ENCODE results near the gene INO80.

Gene INO80

DNA sequence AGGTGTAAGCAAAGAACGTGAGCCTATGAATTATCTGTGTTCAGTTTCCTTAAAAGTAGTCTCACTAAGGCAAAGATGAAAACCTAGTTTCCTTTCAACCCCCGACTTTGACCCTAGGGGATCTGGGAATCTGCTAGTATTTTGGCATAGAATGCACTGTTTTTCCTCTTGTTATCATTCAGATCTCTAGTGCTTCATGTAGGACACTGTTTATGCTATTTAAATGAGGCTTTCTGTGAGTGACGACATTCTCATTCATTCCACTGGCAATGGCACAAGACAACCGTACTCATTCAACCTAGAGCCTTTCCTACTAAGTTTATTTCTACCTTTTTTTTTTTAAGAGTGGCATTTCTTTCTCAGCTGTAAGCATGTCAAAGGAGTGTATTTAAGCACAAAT, 95.8 kb downstream of the INO80 start:
- DNase-seq, result no peak
- no peak for ATAC-seq (replicated peaks)
- H3K27ac Mint-ChIP-seq, result no peak overlapping the region
- peaks cover 52% of the 10 kb centered on the region for H3K36me3 Mint-ChIP-seq (ENCODE audit: insufficient read depth)
- H3K9me3 Mint-ChIP-seq, result no peaks in the 10 kb centered on the region
- no peak overlapping the region for H3K4me3 Mint-ChIP-seq
- H3K4me1 Mint-ChIP-seq (ENCODE audit: low read depth in 2 of 2), result peaks cover 0 to 2% of the 10 kb centered on the region in 2 donors
- H3K27me3 Mint-ChIP-seq, result no peaks in the 10 kb centered on the region

DNA sequence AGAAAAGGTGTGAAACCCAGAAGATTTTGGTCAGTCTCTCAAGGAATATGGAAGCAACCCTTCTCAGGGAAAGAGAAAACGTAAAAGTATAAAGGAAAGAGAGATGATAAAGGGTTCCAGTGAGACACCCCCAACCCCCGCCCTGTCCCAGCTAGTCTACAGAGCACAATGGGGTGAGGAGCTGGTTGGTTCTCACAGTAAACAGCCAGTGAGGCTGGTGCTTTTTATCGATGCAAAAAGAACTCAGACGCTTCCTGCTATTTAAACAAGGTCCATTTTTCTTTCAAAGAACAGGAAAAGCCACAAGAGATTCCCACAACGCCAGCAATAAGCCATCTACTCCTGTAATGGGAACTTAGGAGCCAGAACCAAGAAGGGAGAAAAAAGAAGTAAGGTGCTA, 96.9 kb downstream of the INO80 start:
- Mint-ChIP-seq H3K36me3 (ENCODE audit: insufficient read depth) (peaks cover 54% of the 10 kb centered on the region), H3K4me3 (no peak overlapping the region), H3K27me3 (no peaks in the 10 kb centered on the region), H3K27ac (no peak overlapping the region), H3K4me1 (ENCODE audit: low read depth in 2 of 2) (peaks cover 0 to 2% of the 10 kb centered on the region in 2 donors), H3K9me3 (no peaks in the 10 kb centered on the region)
- DNase-seq (no peak), ATAC-seq (replicated peaks) (no peak)

DNA sequence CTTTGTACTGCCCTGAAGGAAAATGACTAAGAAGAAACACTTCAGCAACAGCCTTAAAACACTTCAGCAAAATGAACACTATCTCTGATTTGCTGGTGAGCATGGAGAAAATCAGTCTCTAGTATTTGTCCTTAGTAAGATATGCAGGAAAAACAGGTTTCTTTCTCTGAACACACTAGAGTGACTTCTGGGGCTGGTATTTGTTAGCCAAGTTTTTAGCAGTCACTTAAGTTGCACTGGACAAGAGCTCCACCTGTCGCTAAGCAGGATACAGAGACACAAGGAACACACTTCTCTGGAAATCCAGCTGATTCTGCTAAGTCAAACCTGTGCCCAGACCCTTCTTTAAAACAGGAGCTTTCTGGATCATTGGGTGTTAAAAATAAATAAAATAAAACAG, 97.5 kb downstream of the INO80 start:
- peak overlapping the region in 1 of 2 donors; percentile 14 for H3K27ac Mint-ChIP-seq
- no peak for ATAC-seq (replicated peaks)
- peaks cover 54% of the 10 kb centered on the region for H3K36me3 Mint-ChIP-seq (ENCODE audit: insufficient read depth)

DNA sequence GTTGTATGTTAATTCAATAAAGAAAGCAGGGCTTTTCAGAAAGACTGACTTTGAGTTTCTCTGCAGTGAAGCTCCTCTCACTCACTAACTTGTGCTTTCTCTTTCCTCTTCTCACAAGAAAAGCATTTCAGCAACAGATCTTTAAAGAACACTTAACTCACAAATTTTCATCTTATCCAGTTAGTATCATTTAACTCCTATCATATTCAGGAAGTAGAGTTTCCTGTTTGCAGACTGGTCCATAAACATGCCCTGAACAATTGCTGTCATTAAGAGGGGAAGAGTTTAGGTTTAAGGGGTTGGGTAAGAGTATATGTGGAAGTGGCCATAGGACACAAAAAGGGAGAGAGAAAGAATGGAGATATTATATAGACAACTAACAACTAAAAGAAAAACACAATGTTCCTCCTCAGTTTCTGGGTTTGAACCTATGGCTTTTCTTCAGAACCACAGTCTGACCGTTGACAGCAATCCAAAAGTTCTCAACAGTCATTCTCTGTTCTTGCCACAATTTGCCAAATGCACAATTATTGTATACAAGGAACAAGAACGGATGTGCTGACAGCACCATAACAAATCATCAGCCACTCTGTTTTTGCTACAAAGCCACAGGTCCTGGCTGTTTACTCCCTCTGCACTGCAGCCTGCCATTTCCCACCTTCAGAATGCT, 98.9 kb downstream of the INO80 start:
- ATAC-seq (replicated peaks), result no peak
- Mint-ChIP-seq H3K4me1 (ENCODE audit: low read depth in 2 of 2) (peaks cover 0 to 2% of the 10 kb centered on the region in 2 donors), H3K9me3 (no peaks in the 10 kb centered on the region), H3K27me3 (no peaks in the 10 kb centered on the region), H3K4me3 (no peak overlapping the region), H3K27ac (peak overlapping the region in 1 of 2 donors; percentile 14), H3K36me3 (ENCODE audit: insufficient read depth) (peaks cover 55% of the 10 kb centered on the region)
- DNase-seq, result no peak

More for the DNA sequence above, 97.5 kb downstream of the INO80 start:
- H3K4me1 Mint-ChIP-seq (ENCODE audit: low read depth in 2 of 2), result peaks cover 0 to 2% of the 10 kb centered on the region in 2 donors
- no peak for DNase-seq
- H3K4me3 Mint-ChIP-seq, result no peak overlapping the region
- no peaks in the 10 kb centered on the region for H3K27me3 Mint-ChIP-seq
- H3K9me3 Mint-ChIP-seq, result no peaks in the 10 kb centered on the region

DNA sequence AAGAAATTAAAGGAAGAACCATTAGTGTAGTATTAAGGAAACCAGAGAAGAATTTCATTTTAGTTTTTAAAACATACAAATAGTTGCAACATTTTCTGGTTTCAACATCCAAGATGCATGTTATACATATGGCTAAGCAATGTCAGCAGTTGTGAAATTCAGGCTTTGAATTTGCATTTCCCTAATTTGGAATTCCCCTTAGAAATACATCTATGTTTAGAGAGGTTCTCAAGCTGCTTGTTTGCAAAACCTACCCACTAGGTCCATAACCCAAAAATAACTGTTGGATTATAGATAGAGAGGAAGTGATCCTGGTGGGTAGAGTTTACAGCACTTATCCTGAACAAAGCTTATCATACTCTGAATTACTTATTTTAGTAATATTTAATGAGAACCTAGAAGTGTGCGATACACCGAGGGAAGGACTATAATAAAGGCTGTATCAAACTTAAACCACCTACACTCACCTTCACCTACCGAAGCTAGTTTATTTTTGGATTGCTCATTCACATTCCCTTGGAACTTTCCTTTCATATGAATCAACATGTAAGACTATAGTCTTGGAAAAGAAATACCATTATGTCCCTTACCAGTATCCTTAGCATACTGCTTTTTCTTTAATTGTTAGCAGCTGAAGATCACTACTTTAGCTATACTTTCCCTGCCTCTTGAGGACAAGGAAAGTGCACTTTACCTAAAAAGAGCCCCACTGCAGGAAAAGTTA, 102.2 kb downstream of the INO80 start:
- DNase-seq (no peak), ATAC-seq (replicated peaks) (no peak)
- Mint-ChIP-seq H3K4me3 (no peak overlapping the region), H3K4me1 (ENCODE audit: low read depth in 2 of 2) (peaks cover 2 to 4% of the 10 kb centered on the region in 2 donors), H3K27ac (peak overlapping the region in 1 of 2 donors; percentile 78), H3K36me3 (ENCODE audit: insufficient read depth) (peaks cover 53% of the 10 kb centered on the region), H3K9me3 (no peaks in the 10 kb centered on the region), H3K27me3 (no peaks in the 10 kb centered on the region)

DNA sequence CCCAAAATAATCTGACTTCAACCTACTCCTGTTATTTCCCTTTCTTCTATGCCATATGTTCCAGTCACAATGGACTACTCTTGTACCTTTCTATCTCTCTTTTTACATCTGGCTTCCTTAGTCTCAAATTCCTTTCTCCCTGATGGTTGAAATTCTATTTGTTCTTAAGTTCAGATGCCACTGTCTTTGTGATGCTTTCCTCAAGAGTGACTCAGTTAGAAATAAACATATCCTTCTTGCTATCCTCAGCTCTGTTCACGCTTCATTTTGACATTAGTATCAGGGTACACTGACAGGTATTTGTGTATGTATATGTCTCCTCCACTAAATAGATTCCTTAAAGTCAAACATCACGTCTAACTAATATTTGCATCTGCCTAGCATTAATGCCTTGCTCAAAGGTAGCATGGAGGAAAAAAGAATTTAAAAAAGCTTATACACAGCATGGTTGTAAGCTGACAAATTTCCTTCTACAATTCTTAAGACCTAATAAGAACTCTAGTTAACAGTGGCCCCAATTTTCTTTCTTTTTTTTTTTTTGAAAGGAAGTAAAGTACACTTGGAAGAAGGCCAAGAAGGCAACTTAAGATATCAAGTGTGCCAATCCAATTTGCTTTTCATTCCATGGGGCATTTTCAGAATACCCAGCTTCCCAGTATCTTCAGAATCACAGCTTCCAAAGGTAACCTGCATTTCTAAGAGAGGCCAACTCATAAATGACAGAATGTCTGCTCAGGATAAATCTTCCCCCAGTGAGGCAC, 104.8 kb downstream of the INO80 start:
- Mint-ChIP-seq H3K27me3 (no peaks in the 10 kb centered on the region), H3K36me3 (ENCODE audit: insufficient read depth) (peaks cover 41% of the 10 kb centered on the region), H3K27ac (peak overlapping the region in 1 of 2 donors; percentile 1), H3K4me1 (ENCODE audit: low read depth in 2 of 2) (peaks cover 0 to 4% of the 10 kb centered on the region in 2 donors), H3K9me3 (no peaks in the 10 kb centered on the region), H3K4me3 (no peak overlapping the region)
- no peak for DNase-seq
- no peak for ATAC-seq (replicated peaks)

DNA sequence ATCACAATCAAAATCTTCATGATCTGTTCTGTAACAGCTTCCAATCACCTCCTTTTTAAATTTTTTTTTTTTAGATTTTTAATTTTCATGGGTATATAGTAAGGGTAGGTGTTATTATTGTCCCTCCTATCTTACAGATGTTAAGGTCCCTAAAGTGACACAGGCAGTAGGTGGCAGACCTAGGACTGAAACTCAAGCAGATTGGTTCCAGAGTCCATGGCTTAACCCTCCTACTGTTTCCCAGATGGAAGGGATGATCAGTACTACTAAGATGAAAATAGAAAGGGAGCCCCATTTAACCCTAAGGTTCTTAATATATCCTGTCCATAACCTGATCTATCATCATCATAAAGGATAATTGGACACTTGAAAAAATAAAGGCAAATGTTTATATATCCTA, 105.7 kb downstream of the INO80 start:
- peaks cover 0 to 4% of the 10 kb centered on the region in 2 donors for H3K4me1 Mint-ChIP-seq (ENCODE audit: low read depth in 2 of 2)
- H3K4me3 Mint-ChIP-seq, result no peak overlapping the region
- H3K27me3 Mint-ChIP-seq, result no peaks in the 10 kb centered on the region
- peaks cover 40% of the 10 kb centered on the region for H3K36me3 Mint-ChIP-seq (ENCODE audit: insufficient read depth)
- ATAC-seq (replicated peaks) (no peak), DNase-seq (no peak)
- peak overlapping the region in 1 of 2 donors; percentile 1 for H3K27ac Mint-ChIP-seq
- H3K9me3 Mint-ChIP-seq, result no peaks in the 10 kb centered on the region

DNA sequence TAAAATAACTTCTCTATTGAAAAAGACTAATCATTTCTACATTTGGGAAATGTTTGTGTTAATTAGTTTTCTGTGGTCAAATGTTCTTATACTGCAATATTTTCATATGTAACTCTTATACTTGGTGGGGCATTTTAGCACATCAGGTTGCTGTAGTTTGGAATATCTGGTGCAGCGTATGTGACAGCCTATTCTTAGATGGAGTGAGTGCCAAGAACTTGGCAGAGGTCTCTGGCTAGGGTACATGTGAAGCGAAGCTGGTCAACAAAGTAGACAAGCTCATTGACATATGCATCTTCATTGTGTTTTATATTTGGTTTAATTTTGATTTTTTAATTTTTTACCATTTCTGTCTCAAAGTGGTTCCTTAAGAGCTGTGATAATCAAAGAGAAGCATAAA, 109.6 kb downstream of the INO80 start:
- DNase-seq (no peak), ATAC-seq (replicated peaks) (no peak)
- no peaks in the 10 kb centered on the region for H3K9me3 Mint-ChIP-seq
- H3K27me3 Mint-ChIP-seq, result no peaks in the 10 kb centered on the region
- H3K4me1 Mint-ChIP-seq (ENCODE audit: low read depth in 2 of 2), result no peaks in the 10 kb centered on the region
- peaks cover 43% of the 10 kb centered on the region for H3K36me3 Mint-ChIP-seq (ENCODE audit: insufficient read depth)
- H3K27ac Mint-ChIP-seq, result no peak overlapping the region
- H3K4me3 Mint-ChIP-seq, result no peak overlapping the region

DNA sequence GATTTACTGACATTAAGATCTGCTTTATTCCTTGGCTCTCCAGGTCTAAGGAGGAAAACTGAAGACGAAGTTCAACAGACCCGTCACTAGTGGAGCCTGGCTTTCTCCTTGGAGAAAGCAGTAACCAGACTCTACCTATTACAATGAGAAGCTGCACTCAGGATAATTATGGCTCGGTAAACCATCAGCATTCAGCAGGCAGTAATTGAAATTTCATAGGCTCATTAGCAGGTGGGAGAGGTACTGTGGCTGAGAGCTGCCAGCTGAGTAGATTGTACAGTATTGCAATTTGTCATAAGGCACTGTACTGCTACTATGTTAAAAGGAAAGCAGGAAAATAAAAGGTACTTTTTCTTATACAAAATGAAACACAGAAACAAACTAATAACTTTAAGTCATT, 111.6 kb downstream of the INO80 start:
- Mint-ChIP-seq H3K36me3 (ENCODE audit: insufficient read depth) (peaks cover 46% of the 10 kb centered on the region), H3K4me3 (no peak overlapping the region), H3K9me3 (no peaks in the 10 kb centered on the region), H3K4me1 (ENCODE audit: low read depth in 2 of 2) (no peaks in the 10 kb centered on the region), H3K27ac (peak overlapping the region in 1 of 2 donors; percentile 49), H3K27me3 (no peaks in the 10 kb centered on the region)
- no peak for ATAC-seq (replicated peaks)
- no peak for DNase-seq

DNA sequence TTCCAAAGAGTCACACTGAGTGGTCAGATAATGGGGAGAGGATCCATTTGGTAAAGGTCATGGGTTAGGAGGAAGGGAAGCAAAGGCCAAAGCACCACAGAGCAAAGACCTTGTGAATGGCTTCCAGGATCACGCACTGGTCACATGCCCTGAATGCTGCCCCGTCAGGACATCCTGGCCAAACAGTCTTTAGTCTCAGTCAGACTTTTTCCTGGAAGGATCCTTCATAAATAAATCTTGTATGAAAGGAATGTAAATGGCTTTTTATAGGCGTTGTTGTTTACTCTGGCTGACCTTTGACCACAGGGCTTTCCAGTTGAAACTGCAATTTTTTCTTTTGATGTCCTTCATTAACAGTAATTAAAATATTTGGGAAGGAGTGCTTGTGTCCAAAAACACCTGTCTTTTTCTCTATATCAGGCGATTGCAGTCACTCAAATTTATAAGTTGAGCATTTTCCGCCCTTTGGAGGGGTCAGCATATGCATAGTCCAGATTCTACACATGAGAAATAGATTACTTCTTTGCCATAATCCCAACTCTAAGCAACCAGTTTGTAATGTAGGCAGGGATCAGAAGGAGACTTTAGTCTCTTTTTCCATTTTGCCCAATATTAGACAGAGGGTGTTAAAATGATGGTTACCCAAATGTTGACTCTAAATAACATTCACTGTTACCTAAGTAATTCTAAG, 114.4 kb downstream of the INO80 start:
- Mint-ChIP-seq H3K27me3 (no peaks in the 10 kb centered on the region), H3K4me1 (ENCODE audit: low read depth in 2 of 2) (no peaks in the 10 kb centered on the region), H3K27ac (no peak overlapping the region), H3K36me3 (ENCODE audit: insufficient read depth) (peaks cover 61% of the 10 kb centered on the region), H3K4me3 (no peak overlapping the region), H3K9me3 (no peaks in the 10 kb centered on the region)
- DNase-seq (no peak), ATAC-seq (replicated peaks) (no peak)

DNA sequence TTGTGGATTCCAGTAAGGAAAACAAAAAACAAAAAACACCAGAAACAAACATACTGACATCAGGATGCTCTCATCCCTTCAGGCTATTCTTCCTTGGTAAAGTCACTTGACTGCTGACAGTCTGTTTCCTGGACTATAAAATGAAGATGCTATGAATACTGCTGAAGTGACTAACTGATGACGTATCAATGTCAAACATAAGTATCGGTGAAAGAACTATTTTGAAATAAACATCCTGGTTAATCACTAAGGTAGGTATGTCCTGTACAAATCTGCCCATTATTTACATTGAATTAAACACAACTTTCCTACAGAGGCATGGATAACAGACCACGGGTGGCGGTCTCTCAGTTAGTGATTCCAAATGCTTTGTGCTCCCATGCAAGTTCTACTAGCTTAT, 116.9 kb downstream of the INO80 start:
- no peak overlapping the region for H3K4me3 Mint-ChIP-seq
- DNase-seq (no peak), ATAC-seq (replicated peaks) (no peak)
- H3K27me3 Mint-ChIP-seq, result no peaks in the 10 kb centered on the region
- H3K4me1 Mint-ChIP-seq (ENCODE audit: low read depth in 2 of 2), result no peaks in the 10 kb centered on the region
- no peak overlapping the region for H3K27ac Mint-ChIP-seq
- peaks cover 54% of the 10 kb centered on the region for H3K36me3 Mint-ChIP-seq (ENCODE audit: insufficient read depth)
- H3K9me3 Mint-ChIP-seq, result no peaks in the 10 kb centered on the region

DNA sequence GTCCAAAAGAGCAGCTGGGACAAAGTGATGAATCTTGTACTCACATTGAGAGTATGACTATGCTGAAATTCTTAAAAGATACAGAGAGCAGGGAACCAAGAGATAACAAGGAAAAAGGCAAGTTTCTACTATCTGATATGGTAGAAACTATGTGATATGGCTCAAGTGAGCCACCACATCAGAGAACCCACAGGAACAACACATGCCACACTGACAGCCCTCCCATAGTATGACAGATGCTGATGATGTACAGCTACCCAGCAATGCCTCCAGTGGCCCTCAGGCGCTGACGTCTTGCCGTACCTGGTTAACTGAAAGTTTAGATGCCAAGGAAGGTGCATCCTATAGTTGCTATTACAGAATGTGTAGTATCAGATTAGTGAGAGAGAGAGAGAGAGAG, 120.4 kb downstream of the INO80 start:
- ATAC-seq (replicated peaks), result no peak
- DNase-seq, result no peak
- no peaks in the 10 kb centered on the region for H3K9me3 Mint-ChIP-seq
- no peak overlapping the region for H3K27ac Mint-ChIP-seq
- H3K27me3 Mint-ChIP-seq, result no peaks in the 10 kb centered on the region
- no peak overlapping the region for H3K4me3 Mint-ChIP-seq
- peaks cover 45% of the 10 kb centered on the region for H3K36me3 Mint-ChIP-seq (ENCODE audit: insufficient read depth)
- no peaks in the 10 kb centered on the region for H3K4me1 Mint-ChIP-seq (ENCODE audit: low read depth in 2 of 2)

DNA sequence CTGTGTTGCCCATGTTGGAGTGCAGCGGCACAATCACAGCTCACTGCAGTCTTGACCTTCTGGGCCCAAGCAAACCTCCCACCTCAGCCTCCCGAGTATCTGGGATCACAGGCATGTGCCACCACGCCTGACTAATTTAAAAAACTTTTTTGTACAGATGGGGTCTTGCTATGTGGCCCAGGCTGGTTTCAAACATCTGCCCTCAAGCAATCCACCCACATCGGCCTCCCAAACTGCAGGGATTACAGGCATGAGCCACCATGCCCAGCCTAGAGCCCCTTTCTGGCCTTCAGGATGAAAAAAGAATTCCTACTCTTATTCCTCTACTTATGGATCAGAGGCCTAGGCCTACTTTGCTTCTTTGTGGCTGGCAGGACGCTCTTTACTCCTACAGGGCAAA, 123.3 kb downstream of the INO80 start:
- Mint-ChIP-seq H3K9me3 (no peaks in the 10 kb centered on the region), H3K27me3 (no peaks in the 10 kb centered on the region), H3K27ac (no peak overlapping the region), H3K4me3 (no peak overlapping the region), H3K4me1 (ENCODE audit: low read depth in 2 of 2) (no peaks in the 10 kb centered on the region), H3K36me3 (ENCODE audit: insufficient read depth) (peaks cover 34% of the 10 kb centered on the region)
- ATAC-seq (replicated peaks) (no peak), DNase-seq (no peak)

All from effector memory CD8-positive, alpha-beta T cell (primary cell).